Fibroblast of skin of scalp (primary cell): ENCODE data around the gene IGFBP6.

ENCODE experiments used
- DNase-seq: peaks from one replicate; pipeline ENCODE4 v3.0.0-alpha.2; 2013

IGFBP6 gene

GRCh38 chr12:53122961-53123468 lies 25.5 kb downstream of the IGFBP6 start:
- DNase-seq: peak; percentile 60

- peak; percentile 45 for DNase-seq
Measured at GRCh38 chr12:53123578-53124351, 26.3 kb downstream of the IGFBP6 start.

- no peak for DNase-seq
Measured at GRCh38 chr12:53124352-53124723, 26.9 kb downstream of the IGFBP6 start.

- no peak for DNase-seq
Measured at GRCh38 chr12:53127169-53127568, 29.7 kb downstream of the IGFBP6 start.

GRCh38 chr12:53128780-53129569 lies 31.5 kb downstream of the IGFBP6 start:
- no peak for DNase-seq

GRCh38 chr12:53131844-53132243 lies 34.4 kb downstream of the IGFBP6 start:
- no peak for DNase-seq

GRCh38 chr12:53133722-53134121 lies 36.3 kb downstream of the IGFBP6 start:
- no peak for DNase-seq

GRCh38 chr12:53143355-53143754 lies 45.9 kb downstream of the IGFBP6 start:
- DNase-seq: no peak

- peak; percentile 27 for DNase-seq
Measured at GRCh38 chr12:53145383-53146260, 48.2 kb downstream of the IGFBP6 start.

GRCh38 chr12:53147181-53147580 lies 49.7 kb downstream of the IGFBP6 start:
- DNase-seq: no peak

- DNase-seq: no peak
Measured at GRCh38 chr12:53147653-53148052, 50.2 kb downstream of the IGFBP6 start.

- no peak for DNase-seq
Measured at GRCh38 chr12:53151039-53151438, 53.6 kb downstream of the IGFBP6 start.
